Muscle layer of colon (tissue), 2 donors: ENCODE measurements around the gene GLB1L3.
A peak's percentile ranks its signal among the peaks of the same experiment; 100 is the strongest.
"Not testable (repeated sequence)": the region's sequence is repeated elsewhere in the genome, so short reads cannot be mapped to it uniquely, and the experiment has no call there.

Experiments
- H3K27ac ChIP-seq: one replicate; pipeline ENCODE4 v1.7.0; 2013; ENCODE audit warnings: low read depth, mild to moderate bottlenecking, low read length, moderate library complexity
- H3K27me3 ChIP-seq, 2 donors: one replicate each; pipeline ENCODE4 v1.7.0; 2013; ENCODE audit warnings: low read length in 2 of 2, mild to moderate bottlenecking in 2 of 2; ENCODE audit not compliant: insufficient read depth in 2 of 2, control insufficient read depth in 1 of 2
- H3K36me3 ChIP-seq: one replicate; pipeline ENCODE4 v1.7.0; 2013; ENCODE audit warnings: mild to moderate bottlenecking, low read length; ENCODE audit not compliant: insufficient read depth
- H3K4me1 ChIP-seq: one replicate; pipeline ENCODE4 v1.7.0; 2013; ENCODE audit warnings: mild to moderate bottlenecking, low read length; ENCODE audit not compliant: insufficient read depth
- H3K4me3 ChIP-seq, 2 donors: one replicate each; pipeline ENCODE4 v1.7.0; 2013; ENCODE audit warnings: low read length in 2 of 2, low read depth in 1 of 2, mild to moderate bottlenecking in 1 of 2, moderate library complexity in 1 of 2
- H3K9ac ChIP-seq: one replicate; pipeline ENCODE4 v1.7.0; 2013; ENCODE audit warnings: low read length
- H3K9me3 ChIP-seq: one replicate; pipeline ENCODE4 v1.7.0; 2013; ENCODE audit warnings: mild to moderate bottlenecking, low read length
- donor health status: abdominal sarcoma.
- donor health status: Adenocarcinoma of cecum.

Gene GLB1L3

GRCh38 chr11:134253188-134253993 is 22.8 kb upstream of the GLB1L3 start, which contains the start of the genes ACAD8 and THYN1:
TSS of gene ACAD8 (plus strand) at chr11:134253568. CDS start at chr11:134253601, 33 bp downstream.
TSS of gene THYN1 (minus strand) at chr11:134253352. CDS start at chr11:134252882, 470 bp downstream.
- Histone ChIP-seq H3K9me3 (no peaks in the 10 kb centered on the region), H3K4me1 (peaks cover 15% of the 10 kb centered on the region), H3K27me3 (no peaks in the 10 kb centered on the region), H3K9ac (peak within 1 kb of the TSS; percentile 62), H3K27ac (peak within 1 kb of the TSS; percentile 73), H3K4me3 (peak within 1 kb of the TSS; percentile 83 to 99), H3K36me3 (peaks cover 41% of the 10 kb centered on the region)

GRCh38 chr11:134254433-134255183 is 21.6 kb upstream of the GLB1L3 start:
- peaks cover 41% of the 10 kb centered on the region for H3K36me3 ChIP-seq

DNA sequence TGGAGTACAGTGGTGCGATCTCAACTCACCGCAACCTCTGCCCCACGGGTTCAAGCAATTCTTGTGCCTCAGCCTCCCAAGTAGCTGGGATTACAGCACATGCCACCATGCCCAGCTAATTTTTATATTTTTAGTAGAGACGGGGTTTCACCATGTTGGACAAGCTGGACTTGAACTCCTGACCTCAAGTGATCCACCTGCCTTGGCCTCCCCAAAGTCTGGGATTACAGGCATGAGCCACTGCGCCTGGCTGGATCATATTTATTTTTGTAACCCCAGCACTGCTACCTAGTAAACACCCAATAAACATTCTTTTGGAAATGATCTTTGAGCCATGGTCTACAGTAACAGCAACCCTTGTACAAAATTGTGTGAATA is 21.0 kb upstream of the GLB1L3 start:
- not testable (repeated sequence) for H3K27me3 ChIP-seq, H3K4me3 ChIP-seq, H3K9ac ChIP-seq, H3K9me3 ChIP-seq, H3K27ac ChIP-seq
- Histone ChIP-seq H3K4me1 (peaks cover 15% of the 10 kb centered on the region), H3K36me3 (peaks cover 41% of the 10 kb centered on the region)

More at GRCh38 chr11:134254433-134255183, 21.6 kb upstream of the GLB1L3 start:
- Histone ChIP-seq H3K27ac (no peak overlapping the region), H3K9me3 (no peaks in the 10 kb centered on the region), H3K9ac (no peak overlapping the region), H3K4me3 (peak overlapping the region in 1 of 2 donors; percentile 16), H3K27me3 (no peaks in the 10 kb centered on the region), H3K4me1 (peaks cover 15% of the 10 kb centered on the region)

DNA sequence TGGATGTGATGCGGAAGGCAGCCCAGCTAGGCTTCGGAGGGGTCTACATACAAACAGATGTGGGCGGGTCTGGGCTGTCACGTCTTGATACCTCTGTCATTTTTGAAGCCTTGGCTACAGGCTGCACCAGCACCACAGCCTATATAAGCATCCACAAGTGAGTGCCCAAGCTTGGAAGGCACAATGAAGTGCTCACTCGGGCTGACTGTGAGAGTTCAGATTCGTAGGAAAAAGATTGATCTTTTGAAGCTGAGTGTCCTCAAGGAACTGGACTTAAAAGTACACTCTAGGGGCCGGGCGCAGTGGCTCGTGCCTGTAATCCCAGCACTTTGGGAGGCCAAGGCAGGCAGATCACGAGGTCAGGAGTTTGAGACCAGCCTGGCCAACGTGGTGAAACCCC is 19.1 kb upstream of the GLB1L3 start:
- Histone ChIP-seq H3K27ac (no peak overlapping the region), H3K9me3 (no peaks in the 10 kb centered on the region), H3K4me3 (no peak overlapping the region), H3K4me1 (peaks cover 8% of the 10 kb centered on the region), H3K27me3 (no peaks in the 10 kb centered on the region), H3K9ac (no peak overlapping the region), H3K36me3 (peaks cover 44% of the 10 kb centered on the region)

- H3K4me1 ChIP-seq: peaks cover 6% of the 10 kb centered on the region
- H3K36me3 ChIP-seq: peaks cover 59% of the 10 kb centered on the region
- no peak overlapping the region for H3K4me3 ChIP-seq
- H3K27me3 ChIP-seq: no peaks in the 10 kb centered on the region
- no peak overlapping the region for H3K27ac ChIP-seq
- no peak overlapping the region for H3K9ac ChIP-seq
- H3K9me3 ChIP-seq: no peaks in the 10 kb centered on the region
Measured at GRCh38 chr11:134258577-134258976, 17.6 kb upstream of the GLB1L3 start.

- Histone ChIP-seq H3K9me3 (no peaks in the 10 kb centered on the region), H3K27ac (no peak overlapping the region), H3K4me3 (no peak overlapping the region), H3K4me1 (no peaks in the 10 kb centered on the region), H3K27me3 (no peaks in the 10 kb centered on the region), H3K36me3 (peaks cover 69% of the 10 kb centered on the region), H3K9ac (no peak overlapping the region)
Measured at GRCh38 chr11:134260503-134260902, 15.7 kb upstream of the GLB1L3 start.

GRCh38 chr11:134260983-134261382 is 15.2 kb upstream of the GLB1L3 start:
- Histone ChIP-seq H3K9ac (no peak overlapping the region), H3K4me1 (no peaks in the 10 kb centered on the region), H3K27me3 (no peaks in the 10 kb centered on the region), H3K36me3 (peaks cover 69% of the 10 kb centered on the region), H3K4me3 (no peak overlapping the region), H3K27ac (no peak overlapping the region), H3K9me3 (no peaks in the 10 kb centered on the region)

DNA sequence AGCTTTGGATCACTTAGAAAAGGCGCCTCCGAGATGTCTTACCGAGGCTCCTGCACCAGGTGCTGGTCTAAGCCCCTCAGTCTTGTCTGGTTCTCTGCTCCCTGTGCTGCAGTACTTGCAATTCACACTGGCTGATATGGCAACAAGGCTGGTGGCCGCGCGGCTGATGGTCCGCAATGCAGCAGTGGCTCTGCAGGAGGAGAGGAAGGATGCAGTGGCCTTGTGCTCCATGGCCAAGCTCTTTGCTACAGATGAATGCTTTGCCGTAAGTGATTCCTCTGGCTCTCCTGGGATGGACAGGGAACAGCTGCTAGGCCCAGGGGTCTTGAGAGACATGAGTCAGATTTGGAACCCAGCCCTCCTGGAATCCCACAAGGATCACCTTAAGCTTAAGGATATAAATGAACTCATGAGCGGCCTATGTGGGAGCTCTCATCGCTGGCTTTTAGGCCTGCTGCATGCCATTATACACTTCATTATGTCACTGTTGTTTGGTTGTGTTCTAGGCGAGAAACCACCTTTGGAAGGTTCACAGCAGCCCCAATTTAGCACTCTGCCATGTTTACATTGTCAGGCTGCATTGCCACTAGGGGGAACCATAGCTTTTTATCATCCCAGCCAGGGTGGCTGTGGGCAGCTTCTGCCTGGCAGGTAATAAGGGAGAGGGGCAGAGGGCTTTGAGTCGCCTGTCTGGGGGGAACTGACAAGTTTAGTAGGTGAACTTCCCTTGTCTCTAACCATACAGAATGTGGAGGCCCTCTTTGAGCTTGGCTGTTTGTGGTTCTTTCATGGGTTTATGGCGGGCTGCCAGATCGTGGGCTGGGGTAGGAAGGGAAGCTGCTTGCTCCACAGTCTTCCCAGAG is 14.3 kb upstream of the GLB1L3 start:
- H3K36me3 ChIP-seq: peaks cover 69% of the 10 kb centered on the region
- no peaks in the 10 kb centered on the region for H3K9me3 ChIP-seq
- no peak overlapping the region for H3K27ac ChIP-seq
- H3K9ac ChIP-seq: no peak overlapping the region
- no peaks in the 10 kb centered on the region for H3K4me1 ChIP-seq
- no peak overlapping the region for H3K4me3 ChIP-seq
- H3K27me3 ChIP-seq: no peaks in the 10 kb centered on the region

GRCh38 chr11:134264966-134265764 is 11.0 kb upstream of the GLB1L3 start:
- H3K9ac ChIP-seq: no peak overlapping the region
- no peaks in the 10 kb centered on the region for H3K4me1 ChIP-seq
- peaks cover 0 to 6% of the 10 kb centered on the region in 2 donors for H3K27me3 ChIP-seq
- H3K9me3 ChIP-seq: no peaks in the 10 kb centered on the region
- H3K36me3 ChIP-seq: peaks cover 44% of the 10 kb centered on the region
- no peak overlapping the region for H3K27ac ChIP-seq
- no peak overlapping the region for H3K4me3 ChIP-seq

DNA sequence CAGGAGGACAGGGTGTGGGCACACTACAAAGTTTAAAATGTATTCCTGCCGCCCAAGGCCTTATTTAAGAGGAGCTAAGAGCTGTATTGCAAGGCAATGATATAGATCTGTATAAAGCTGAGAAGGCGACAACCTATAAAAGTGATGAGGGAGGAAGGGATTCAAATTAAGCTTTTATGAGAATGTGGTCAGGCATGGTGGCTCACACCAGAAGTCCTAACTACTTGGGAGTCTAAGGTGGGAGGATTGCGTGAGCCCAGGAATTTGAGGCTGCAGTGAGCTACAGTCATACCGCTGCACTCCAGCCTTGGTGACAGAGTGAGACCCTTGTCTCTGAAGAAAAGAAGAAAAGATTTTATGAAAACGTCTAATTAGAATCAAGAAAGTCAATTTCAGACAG is 9.7 kb upstream of the GLB1L3 start:
- H3K27ac ChIP-seq: no peak overlapping the region

More for the DNA sequence above, 9.7 kb upstream of the GLB1L3 start:
- peaks cover 31% of the 10 kb centered on the region for H3K36me3 ChIP-seq
- H3K4me1 ChIP-seq: no peaks in the 10 kb centered on the region
- no peak overlapping the region for H3K4me3 ChIP-seq
- H3K9me3 ChIP-seq: no peaks in the 10 kb centered on the region
- H3K27me3 ChIP-seq: peaks cover 0 to 14% of the 10 kb centered on the region in 2 donors
- no peak overlapping the region for H3K9ac ChIP-seq
